ENCODE data around the gene FAM118B. TPM values are rescaled to one million over a fixed set of nuclear protein-coding genes. Genes with fewer than 3 reads are reported as not detected.

The FAM118B gene
- total RNA-seq, 1 donor from 2014 or later = 13.0 TPM

Small RNA genes within 50 kb of the gene (small RNA-seq; reads per million reads assigned to genes)
- gene AP001893.2 (ENCODE audit: low replicate concordance) (not detected), gene RN7SL351P (ENCODE audit: low replicate concordance) (not detected), gene RNU4-86P (ENCODE audit: low replicate concordance) (not detected)

Other genes with a start within 250 kb of the FAM118B start
- gene CDON, start 148.9 kb upstream of the FAM118B start, total RNA-seq = 71.8 TPM
- gene RPUSD4, start 132 bp upstream of the FAM118B start, total RNA-seq = 25.0 TPM
- gene SRPRA, start 57.1 kb downstream of the FAM118B start, total RNA-seq = 32.4 TPM
- 15.3 TPM for gene FOXRED1, start 57.4 kb downstream of the FAM118B start, total RNA-seq
- 3.9 TPM for gene TIRAP, start 71.3 kb downstream of the FAM118B start, total RNA-seq
- gene DCPS, start 92.3 kb downstream of the FAM118B start, total RNA-seq = 6.3 TPM
- 34.3 TPM for gene ST3GAL4, start 143.9 kb downstream of the FAM118B start, total RNA-seq